Measurements from ENCODE around the gene CHKA.

The CHKA gene

DNA sequence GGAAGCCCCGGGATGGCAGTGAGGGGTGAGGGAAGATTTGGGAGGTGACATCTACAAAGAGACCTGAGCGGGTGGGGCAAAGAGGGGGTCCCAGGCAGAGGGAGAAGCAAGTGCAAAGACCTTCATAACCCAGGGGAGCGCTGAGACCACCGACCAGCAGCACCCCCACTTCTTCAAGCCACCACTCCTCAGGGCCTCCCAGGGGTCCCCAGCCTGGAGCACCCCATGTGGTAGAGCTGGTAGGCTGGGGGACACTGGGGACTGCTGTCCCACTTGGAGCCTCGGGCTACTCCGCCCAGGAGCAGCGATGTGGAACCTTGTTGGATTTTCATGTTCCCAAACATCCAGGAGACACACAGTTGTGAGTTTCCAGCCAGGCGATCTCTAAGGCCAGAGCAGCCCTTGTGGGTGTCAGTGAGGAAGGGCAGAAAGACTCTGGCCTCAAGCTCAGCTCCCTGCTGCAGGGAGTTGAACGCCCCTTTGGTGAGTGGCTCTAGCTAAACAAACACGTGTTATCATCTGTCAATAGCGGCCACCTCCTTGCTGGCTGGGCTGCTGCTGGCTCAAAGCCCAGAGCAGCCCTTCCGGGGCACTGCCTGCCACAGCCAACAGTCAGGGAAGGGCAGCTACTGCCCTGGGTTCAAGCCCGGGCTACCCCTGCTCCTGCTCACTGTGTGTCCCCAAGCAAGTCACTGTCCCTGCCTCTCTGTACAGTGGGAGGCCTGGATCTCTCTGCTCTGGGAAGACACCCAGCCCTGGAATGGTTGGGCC is 25.7 kb upstream of the CHKA start:
- H3K4me3 ChIP-seq: no peak overlapping the region
- no peak for DNase-seq (ENCODE audit: low read depth, low spot score)
- no peak overlapping the region for H3K27ac ChIP-seq
- no peak overlapping the region for H3K9ac ChIP-seq (ENCODE audit: insufficient read length)
- no peaks in the 10 kb centered on the region for H3K36me3 ChIP-seq (ENCODE audit: insufficient read depth, low read length)
- no peak for TF ChIP-seq FOXP2 (optimal IDR thresholded peaks at IDR 0.05; ENCODE audit: control extremely low read depth, extremely low read length, insufficient read depth)
- TF ChIP-seq EZH2 (IDR thresholded peaks at IDR 0.05): no peak
- no peak for TF ChIP-seq POLR2AphosphoS5 (IDR thresholded peaks at IDR 0.05; ENCODE audit: borderline replicate concordance, low read depth, low read length)
- H3K9me3 ChIP-seq (ENCODE audit: low read depth, low read length): no peaks in the 10 kb centered on the region

DNA sequence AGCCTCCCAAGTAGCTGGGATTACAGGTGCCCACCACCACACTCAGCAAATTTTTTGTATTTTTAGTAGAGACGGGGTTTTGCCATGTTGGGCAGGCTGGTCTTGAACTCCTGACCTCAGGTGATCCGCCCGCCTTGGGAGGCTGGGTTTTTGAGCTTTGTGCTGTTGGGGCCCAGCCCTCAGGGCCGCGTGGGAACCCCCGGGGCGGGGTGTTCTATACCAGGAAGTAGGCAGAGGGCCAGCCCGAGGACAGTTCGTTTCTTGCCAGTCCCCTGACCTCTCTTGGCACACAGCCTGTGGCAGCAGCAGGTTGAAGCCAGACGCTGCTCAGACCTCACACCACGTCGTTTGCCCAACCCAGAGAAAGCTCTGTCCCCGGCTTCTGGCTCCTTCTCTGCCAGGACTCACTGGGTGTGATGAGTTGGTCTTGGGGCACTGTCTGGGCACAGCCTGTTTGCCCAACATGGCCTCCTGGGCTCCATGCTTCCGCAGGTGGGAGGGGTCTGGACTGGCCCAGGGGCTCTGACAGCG is 24.9 kb upstream of the CHKA start:
- Histone ChIP-seq H3K4me3 (no peak overlapping the region), H3K36me3 (ENCODE audit: insufficient read depth, low read length) (no peaks in the 10 kb centered on the region), H3K9ac (ENCODE audit: insufficient read length) (no peak overlapping the region), H3K9me3 (ENCODE audit: low read depth, low read length) (no peaks in the 10 kb centered on the region), H3K27ac (no peak overlapping the region)
- no peak for DNase-seq (ENCODE audit: low read depth, low spot score)
- TF ChIP-seq POLR2AphosphoS5 (IDR thresholded peaks at IDR 0.05; ENCODE audit: borderline replicate concordance, low read depth, low read length) (no peak), FOXP2 (optimal IDR thresholded peaks at IDR 0.05; ENCODE audit: control extremely low read depth, extremely low read length, insufficient read depth) (no peak), EZH2 (IDR thresholded peaks at IDR 0.05) (no peak)

DNA sequence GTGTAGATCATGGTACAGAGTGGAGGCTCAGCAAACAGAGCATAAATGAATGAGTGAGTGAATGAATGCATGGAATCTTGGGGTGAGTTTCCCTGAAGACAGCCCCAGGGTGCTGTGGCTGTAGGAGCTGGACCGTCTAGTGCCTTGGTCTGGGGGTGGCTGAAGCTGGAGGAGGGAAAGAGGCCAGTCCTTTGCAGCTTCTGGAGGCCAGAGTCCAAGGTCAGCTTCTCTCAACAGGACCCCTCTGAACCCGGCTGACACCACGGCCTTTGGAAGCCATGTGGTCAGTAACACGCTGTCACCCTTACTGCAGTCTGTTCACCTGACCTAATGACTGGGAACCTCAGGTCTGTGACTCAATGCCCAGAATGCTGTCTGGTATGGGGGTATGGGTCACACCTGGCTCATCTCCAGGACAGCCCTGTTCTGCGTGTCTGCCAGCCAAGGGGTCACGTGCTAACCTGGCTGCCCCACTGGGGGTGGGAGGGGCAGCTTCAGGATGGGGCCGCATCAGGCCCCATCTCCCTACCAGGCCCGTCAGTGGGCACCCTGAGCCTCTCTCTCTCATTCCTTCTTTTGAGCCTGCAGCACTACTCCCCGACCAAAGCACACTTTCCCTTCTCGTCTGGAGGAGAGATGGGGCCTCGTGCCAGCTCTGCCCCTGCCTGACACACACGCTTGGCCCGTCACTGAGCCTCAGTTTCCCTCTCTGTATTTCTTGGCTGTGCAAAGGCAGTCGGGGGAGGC is 24.1 kb upstream of the CHKA start:
- TF ChIP-seq FOXP2 (optimal IDR thresholded peaks at IDR 0.05; ENCODE audit: control extremely low read depth, extremely low read length, insufficient read depth): no peak
- TF ChIP-seq EZH2 (IDR thresholded peaks at IDR 0.05): no peak
- H3K27ac ChIP-seq: no peak overlapping the region
- no peak for DNase-seq (ENCODE audit: low read depth, low spot score)
- no peak overlapping the region for H3K9ac ChIP-seq (ENCODE audit: insufficient read length)
- H3K4me3 ChIP-seq: no peak overlapping the region
- no peaks in the 10 kb centered on the region for H3K9me3 ChIP-seq (ENCODE audit: low read depth, low read length)
- no peaks in the 10 kb centered on the region for H3K36me3 ChIP-seq (ENCODE audit: insufficient read depth, low read length)

DNA sequence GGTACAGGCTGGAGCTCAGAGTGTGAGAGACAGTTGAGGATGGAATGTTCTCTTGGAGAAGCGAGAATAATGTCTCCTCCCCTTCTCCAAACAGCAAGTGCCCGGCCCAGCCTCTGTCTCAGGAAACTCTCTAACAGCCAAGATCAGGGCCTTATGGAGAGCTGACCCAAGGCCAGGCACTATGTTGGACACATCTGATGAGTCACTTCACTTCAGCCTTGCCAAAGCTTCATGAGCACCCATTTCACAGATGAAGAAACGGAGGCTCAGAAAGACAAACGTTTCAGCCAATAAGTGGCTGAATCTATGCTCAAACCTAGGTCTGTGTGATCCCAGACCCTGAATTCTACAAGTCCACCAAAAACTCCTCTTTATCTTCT is 22.1 kb upstream of the CHKA start:
- H3K27ac ChIP-seq: no peak overlapping the region
- TF ChIP-seq EZH2 (IDR thresholded peaks at IDR 0.05) (no peak), POLR2AphosphoS5 (IDR thresholded peaks at IDR 0.05; ENCODE audit: borderline replicate concordance, low read depth, low read length) (no peak), FOXP2 (optimal IDR thresholded peaks at IDR 0.05; ENCODE audit: control extremely low read depth, extremely low read length, insufficient read depth) (no peak)
- no peak overlapping the region for H3K4me3 ChIP-seq
- no peak for DNase-seq (ENCODE audit: low read depth, low spot score)
- H3K36me3 ChIP-seq (ENCODE audit: insufficient read depth, low read length): no peaks in the 10 kb centered on the region
- H3K9me3 ChIP-seq (ENCODE audit: low read depth, low read length): no peaks in the 10 kb centered on the region
- no peak overlapping the region for H3K9ac ChIP-seq (ENCODE audit: insufficient read length)

DNA sequence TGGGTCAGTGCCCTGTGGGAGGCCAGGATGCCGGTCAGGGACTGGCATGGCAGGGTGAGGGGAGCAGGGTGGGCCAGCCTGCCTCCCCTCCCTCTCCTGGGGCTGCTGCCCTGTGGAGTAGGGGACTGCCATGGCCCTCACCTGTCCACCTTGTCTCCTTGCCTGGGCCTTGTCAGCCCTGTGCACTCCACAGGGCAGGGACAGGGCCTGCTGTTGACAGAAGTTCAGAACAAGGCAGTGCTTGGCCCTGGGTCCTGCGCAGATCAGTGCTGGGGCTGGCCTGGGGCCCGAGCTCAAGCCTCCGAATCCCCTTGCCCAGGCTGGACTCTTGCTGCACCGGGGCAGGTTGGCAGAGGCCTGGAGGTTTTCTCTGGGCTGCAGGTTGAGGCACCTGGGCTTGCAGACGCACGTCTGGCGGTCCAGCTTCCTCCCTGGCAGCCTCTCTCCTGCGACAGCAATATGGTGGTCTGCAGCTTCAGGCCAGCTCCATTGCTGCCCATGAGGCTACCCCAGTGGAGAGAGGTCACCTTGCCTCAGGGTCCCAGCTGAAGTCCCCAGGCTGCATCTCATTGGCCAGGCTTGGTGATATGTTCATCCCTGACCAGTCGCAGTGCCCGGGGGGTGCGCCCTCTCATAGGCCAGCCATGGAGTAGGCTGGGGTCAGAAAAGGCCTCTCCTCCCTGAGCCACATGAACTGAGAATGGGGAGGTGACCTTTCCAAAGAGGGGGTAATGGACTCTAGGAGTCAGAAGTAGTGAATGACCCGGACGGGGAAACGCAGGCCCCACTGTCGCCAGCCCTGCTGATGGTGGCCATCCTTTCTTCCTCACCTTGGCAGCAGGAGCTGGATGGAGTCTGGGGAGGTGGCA is 21.5 kb upstream of the CHKA start:
- no peaks in the 10 kb centered on the region for H3K36me3 ChIP-seq (ENCODE audit: insufficient read depth, low read length)
- no peaks in the 10 kb centered on the region for H3K9me3 ChIP-seq (ENCODE audit: low read depth, low read length)

DNA sequence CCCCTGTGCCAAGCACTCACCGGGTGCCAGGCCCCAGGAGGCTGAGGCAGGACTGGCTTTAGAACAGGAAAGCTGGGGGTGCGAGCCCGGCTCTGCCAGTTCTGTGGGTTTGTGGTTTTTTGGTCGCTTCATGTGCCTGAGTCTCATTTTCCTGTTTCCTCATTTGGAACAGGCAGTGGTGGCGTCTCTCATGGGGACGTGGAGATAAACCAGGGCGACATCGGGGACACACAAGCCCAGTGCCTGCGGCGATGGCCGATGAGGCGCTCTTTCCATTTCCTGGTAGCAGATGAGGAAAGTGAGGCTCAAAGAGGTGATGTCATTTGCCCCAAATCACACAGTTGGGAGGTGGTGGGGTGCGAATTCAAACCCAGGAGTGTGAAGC is 20.8 kb upstream of the CHKA start:
- Histone ChIP-seq H3K9me3 (ENCODE audit: low read depth, low read length) (no peaks in the 10 kb centered on the region), H3K36me3 (ENCODE audit: insufficient read depth, low read length) (no peaks in the 10 kb centered on the region), H3K27ac (no peak overlapping the region), H3K4me3 (no peak overlapping the region), H3K9ac (ENCODE audit: insufficient read length) (no peak overlapping the region)
- TF ChIP-seq FOXP2 (optimal IDR thresholded peaks at IDR 0.05; ENCODE audit: control extremely low read depth, extremely low read length, insufficient read depth) (no peak), POLR2AphosphoS5 (IDR thresholded peaks at IDR 0.05; ENCODE audit: borderline replicate concordance, low read depth, low read length) (no peak), EZH2 (IDR thresholded peaks at IDR 0.05) (no peak)
- no peak for DNase-seq (ENCODE audit: low read depth, low spot score)

More for the DNA sequence above, 21.5 kb upstream of the CHKA start:
- no peak overlapping the region for H3K27ac ChIP-seq
- TF ChIP-seq POLR2AphosphoS5 (IDR thresholded peaks at IDR 0.05; ENCODE audit: borderline replicate concordance, low read depth, low read length): no peak
- TF ChIP-seq EZH2 (IDR thresholded peaks at IDR 0.05): no peak
- TF ChIP-seq FOXP2 (optimal IDR thresholded peaks at IDR 0.05; ENCODE audit: control extremely low read depth, extremely low read length, insufficient read depth): no peak
- H3K9ac ChIP-seq (ENCODE audit: insufficient read length): no peak overlapping the region
- DNase-seq (ENCODE audit: low read depth, low spot score): no peak
- H3K4me3 ChIP-seq: no peak overlapping the region

- Histone ChIP-seq H3K9me3 (ENCODE audit: low read depth, low read length) (no peaks in the 10 kb centered on the region), H3K9ac (ENCODE audit: insufficient read length) (no peak overlapping the region), H3K36me3 (ENCODE audit: insufficient read depth, low read length) (no peaks in the 10 kb centered on the region), H3K27ac (no peak overlapping the region), H3K4me3 (no peak overlapping the region)
- no peak for TF ChIP-seq POLR2AphosphoS5 (IDR thresholded peaks at IDR 0.05; ENCODE audit: borderline replicate concordance, low read depth, low read length)
- DNase-seq (ENCODE audit: low read depth, low spot score): no peak
These were observed 20.2 kb upstream of the CHKA start for GRCh38 chr11:68141246-68142027.

Data from SK-N-MC (cell line).